ENCODE measurements around the gene ZNF324. TPM values are rescaled to one million over a fixed set of nuclear protein-coding genes. Genes with fewer than 3 reads are reported as not detected.

Gene ZNF324
- polyA plus RNA-seq, 4 donors: 3.2 to 5.8 (median 4.2) TPM

DNA sequence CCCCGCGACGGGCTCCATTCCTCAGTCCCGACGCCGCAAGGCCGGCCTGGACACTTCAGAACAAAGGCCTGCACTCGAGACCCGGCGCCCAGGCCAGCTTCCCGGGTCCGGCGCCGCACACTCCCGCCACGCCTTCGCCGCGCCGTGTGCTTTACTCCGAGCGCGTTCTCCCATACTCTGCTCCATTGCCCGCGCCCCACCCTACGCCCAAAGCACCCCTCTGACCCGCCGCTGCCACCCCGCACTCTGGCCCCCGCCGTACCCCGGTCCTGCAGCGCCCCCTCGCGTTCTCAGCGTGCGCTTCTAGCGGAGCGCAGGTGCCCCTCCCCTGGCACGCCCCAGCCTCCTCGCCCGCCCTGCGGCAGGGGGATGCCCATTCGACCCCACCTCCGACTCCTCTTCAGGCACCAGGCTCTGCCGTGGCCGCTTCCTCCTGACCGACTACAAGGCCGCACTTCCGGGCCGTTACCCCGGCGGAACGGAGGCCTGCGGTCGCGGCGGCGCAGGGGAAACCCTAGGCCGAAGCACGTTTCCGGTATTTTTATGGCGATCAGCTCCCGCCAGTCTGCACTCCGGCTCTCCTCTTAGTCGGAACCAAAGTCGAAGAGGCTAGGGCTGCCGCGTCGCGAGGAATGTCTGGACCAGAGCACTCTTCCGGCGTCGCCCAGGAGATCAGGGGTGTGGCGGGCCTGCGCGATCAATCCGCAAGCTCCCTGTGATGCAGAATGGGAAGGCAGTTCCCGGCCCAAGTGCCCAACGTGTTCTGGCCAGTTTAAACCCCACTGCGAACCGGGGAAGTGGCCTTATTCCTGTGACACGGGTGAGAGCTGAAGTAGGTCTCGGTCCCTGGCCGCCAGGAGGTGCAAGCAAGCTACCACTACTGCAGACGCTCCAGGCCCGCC is 52.7 kb downstream of the ZNF324 start, which contains the start of gene ZBTB45:
TSS of gene ZBTB45 (minus strand) at position 456 of the 902 bp plus-strand sequence. CDS start 2,137 bp downstream, outside the sequence.
- no peak for FAIRE-seq

DNA sequence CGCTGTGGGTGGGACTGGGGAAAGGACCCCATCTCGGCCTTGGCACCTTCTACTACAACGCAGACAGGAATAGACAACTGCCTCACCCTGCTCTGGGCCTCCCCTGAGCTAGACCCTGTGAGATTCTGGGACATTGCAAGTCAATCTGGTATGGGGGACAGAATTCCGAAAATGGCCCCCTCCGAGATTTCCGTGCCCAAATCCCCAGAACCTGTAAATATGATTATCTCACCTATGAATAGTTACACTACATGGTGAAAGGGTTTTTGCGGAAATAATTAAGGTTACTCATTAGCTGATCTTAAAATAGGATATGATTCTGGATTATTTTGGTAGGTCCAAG is 53.3 kb downstream of the ZNF324 start:
- FAIRE-seq (no peak), DNase-seq (no peak)
- Histone ChIP-seq H3K9me3 (ENCODE audit: control insufficient read depth in 2 of 2, insufficient read depth in 1 of 2, low read depth in 1 of 2, low read length in 1 of 2) (no peaks in the 10 kb centered on the region), H3K4me1 (ENCODE audit: control insufficient read depth in 3 of 3, insufficient read depth in 2 of 3, low read depth in 1 of 3, low read length in 2 of 3) (peaks cover 5 to 35% (median 6%) of the 10 kb centered on the region in 3 donors), H3K36me3 (ENCODE audit: control insufficient read depth in 3 of 3, insufficient read depth in 2 of 3, low read depth in 1 of 3, low read length in 3 of 3) (peaks cover 5 to 30% (median 6%) of the 10 kb centered on the region in 3 donors), H3K27me3 (ENCODE audit: control insufficient read depth in 3 of 3, insufficient read depth in 3 of 3, low read length in 3 of 3) (no peaks in the 10 kb centered on the region), H3K4me3 (ENCODE audit: low read depth in 1 of 3, low read length in 3 of 3) (peak overlapping the region; percentile 21 to 89 (median 61)), H3K27ac (ENCODE audit: low read depth in 1 of 3, low read length in 2 of 3) (peak overlapping the region; percentile 92 to 98 (median 98))
- 7 to 13% (median 7%) methylated on average over 7 of the region's 7 CpGs for WGBS, 3 donors

More for the DNA sequence above, 52.7 kb downstream of the ZNF324 start, which contains the start of gene ZBTB45:
- Histone ChIP-seq H3K27ac (ENCODE audit: low read depth in 1 of 3, low read length in 2 of 3) (peak within 1 kb of the TSS; percentile 92 to 98 (median 98)), H3K4me3 (ENCODE audit: low read depth in 1 of 3, low read length in 3 of 3) (peak within 1 kb of the TSS; percentile 61 to 89 (median 74)), H3K4me1 (ENCODE audit: control insufficient read depth in 3 of 3, insufficient read depth in 2 of 3, low read depth in 1 of 3, low read length in 2 of 3) (peaks cover 5 to 38% (median 7%) of the 10 kb centered on the region in 3 donors), H3K9me3 (ENCODE audit: control insufficient read depth in 2 of 2, insufficient read depth in 1 of 2, low read depth in 1 of 2, low read length in 1 of 2) (no peaks in the 10 kb centered on the region), H3K36me3 (ENCODE audit: control insufficient read depth in 3 of 3, insufficient read depth in 2 of 3, low read depth in 1 of 3, low read length in 3 of 3) (peaks cover 5 to 34% (median 6%) of the 10 kb centered on the region in 3 donors), H3K27me3 (ENCODE audit: control insufficient read depth in 3 of 3, insufficient read depth in 3 of 3, low read length in 3 of 3) (no peaks in the 10 kb centered on the region)
- peak; percentile 96 to 97 for DNase-seq
- WGBS, 3 donors: 0 to 1% (median 0%) methylated on average over 71 to 87 of the region's 87 CpGs

GRCh38 chr19:58521651-58522050 is 54.8 kb downstream of the ZNF324 start:
- Histone ChIP-seq H3K4me1 (ENCODE audit: control insufficient read depth in 3 of 3, insufficient read depth in 2 of 3, low read depth in 1 of 3, low read length in 2 of 3) (peaks cover 5 to 29% (median 6%) of the 10 kb centered on the region in 3 donors), H3K27me3 (ENCODE audit: control insufficient read depth in 3 of 3, insufficient read depth in 3 of 3, low read length in 3 of 3) (no peaks in the 10 kb centered on the region), H3K9me3 (ENCODE audit: control insufficient read depth in 2 of 2, insufficient read depth in 1 of 2, low read depth in 1 of 2, low read length in 1 of 2) (no peaks in the 10 kb centered on the region), H3K36me3 (ENCODE audit: control insufficient read depth in 3 of 3, insufficient read depth in 2 of 3, low read depth in 1 of 3, low read length in 3 of 3) (peaks cover 1 to 16% (median 2%) of the 10 kb centered on the region in 3 donors), H3K4me3 (ENCODE audit: low read depth in 1 of 3, low read length in 3 of 3) (no peak overlapping the region), H3K27ac (ENCODE audit: low read depth in 1 of 3, low read length in 2 of 3) (peak overlapping the region in 2 of 3 donors; percentile 73 to 97)
- DNase-seq: no peak
- WGBS, 3 donors: 53 to 63% (median 61%) methylated on average over 4 of the region's 4 CpGs
- FAIRE-seq: no peak

DNA sequence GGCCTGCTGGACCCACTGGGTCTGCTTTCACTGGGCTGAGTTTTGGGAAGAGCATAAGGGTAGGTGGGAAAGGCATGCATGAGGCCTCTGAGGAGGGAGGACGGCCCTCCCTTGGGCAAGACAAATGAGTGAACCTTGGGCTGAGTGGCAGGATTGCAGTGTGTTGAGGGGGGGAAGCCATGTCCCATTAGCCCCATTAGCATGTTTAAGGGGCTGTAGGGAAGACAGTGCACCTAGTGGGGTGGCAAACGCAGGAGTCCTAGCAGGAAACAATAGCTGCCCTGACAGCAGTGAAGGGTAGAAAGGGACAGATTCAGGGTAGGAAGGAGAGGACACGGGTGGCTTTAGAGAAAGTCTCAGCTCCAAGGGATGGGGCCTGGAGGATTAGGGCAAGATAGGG is 55.8 kb downstream of the ZNF324 start:
- Histone ChIP-seq H3K4me3 (ENCODE audit: low read depth in 1 of 3, low read length in 3 of 3) (no peak overlapping the region), H3K27ac (ENCODE audit: low read depth in 1 of 3, low read length in 2 of 3) (no peak overlapping the region), H3K9me3 (ENCODE audit: control insufficient read depth in 2 of 2, insufficient read depth in 1 of 2, low read depth in 1 of 2, low read length in 1 of 2) (no peaks in the 10 kb centered on the region), H3K27me3 (ENCODE audit: control insufficient read depth in 3 of 3, insufficient read depth in 3 of 3, low read length in 3 of 3) (no peaks in the 10 kb centered on the region), H3K4me1 (ENCODE audit: control insufficient read depth in 3 of 3, insufficient read depth in 2 of 3, low read depth in 1 of 3, low read length in 2 of 3) (peaks cover 5 to 24% (median 5%) of the 10 kb centered on the region in 3 donors), H3K36me3 (ENCODE audit: control insufficient read depth in 3 of 3, insufficient read depth in 2 of 3, low read depth in 1 of 3, low read length in 3 of 3) (peaks cover 0 to 6% (median 0%) of the 10 kb centered on the region in 3 donors)
- DNase-seq (no peak), FAIRE-seq (no peak)
- WGBS, 3 donors: 88 to 89% (median 88%) methylated on average over 3 of the region's 3 CpGs

Other genes starting within 250 kb of the ZNF324 start
- 10 to 100 TPM; 11.9 to 31.9 (median 17.8) TPM for gene ZNF544, start 238.2 kb upstream of the ZNF324 start, polyA plus RNA-seq
- 1 to 10 TPM in 3 of 4 donors, under 1 TPM in 1; 0.54 to 4.3 (median 1.5) TPM for gene ZNF8, start 188.1 kb upstream of the ZNF324 start, polyA plus RNA-seq
- gene ERVK3-1, start 161.7 kb upstream of the ZNF324 start, polyA plus RNA-seq: 10 to 100 TPM; 34.8 to 53.9 (median 51.6) TPM
- 1 to 10 TPM in 2 of 4 donors, under 1 TPM in 2; 0.67 to 3.2 (median 1.0) TPM for gene ZSCAN22, start 140.1 kb upstream of the ZNF324 start, polyA plus RNA-seq
- gene A1BG, start 113.6 kb upstream of the ZNF324 start, polyA plus RNA-seq: 10 to 100 TPM in 1 of 4 donors, 1 to 10 TPM in 1, under 1 TPM in 1, not detected in 1; 0.64 to 45.9 (median 9.3) TPM
- gene ZNF497, start 104.3 kb upstream of the ZNF324 start, polyA plus RNA-seq: 1 to 10 TPM in 1 of 4 donors, under 1 TPM in 2, not detected in 1; 0.22 to 2.3 (median 0.82) TPM
- 1 to 10 TPM; 2.9 to 5.3 (median 3.8) TPM for gene ZNF837, start 86.0 kb upstream of the ZNF324 start, polyA plus RNA-seq
- 1,000 to 10,000 TPM in 3 of 4 donors, 100 to 1,000 TPM in 1; 863 to 1,751 (median 1,458) TPM for gene RPS5, start 79.8 kb upstream of the ZNF324 start, polyA plus RNA-seq
- not detected for gene RNF225, start 71.4 kb upstream of the ZNF324 start, polyA plus RNA-seq
- gene ZNF584, start 58.4 kb upstream of the ZNF324 start, polyA plus RNA-seq: 1 to 10 TPM; 1.8 to 7.6 (median 6.0) TPM
- 1 to 10 TPM in 2 of 4 donors, under 1 TPM in 2; 0.22 to 7.9 (median 0.78) TPM for gene ZNF132, start 26.9 kb upstream of the ZNF324 start, polyA plus RNA-seq
- 1 to 10 TPM; 1.1 to 4.9 (median 2.1) TPM for gene ZNF324B, start 15.5 kb upstream of the ZNF324 start, polyA plus RNA-seq
- gene ZNF446, start 9.3 kb downstream of the ZNF324 start, polyA plus RNA-seq: 10 to 100 TPM in 1 of 4 donors, 1 to 10 TPM in 3; 7.3 to 11.4 (median 8.6) TPM
- 10 to 100 TPM in 1 of 4 donors, 1 to 10 TPM in 3; 2.2 to 17.0 (median 6.1) TPM for gene SLC27A5, start 44.9 kb downstream of the ZNF324 start, polyA plus RNA-seq
- 10 to 100 TPM in 1 of 4 donors, 1 to 10 TPM in 3; 4.7 to 11.4 (median 6.9) TPM for gene ZBTB45, start 52.7 kb downstream of the ZNF324 start, polyA plus RNA-seq
- 100 to 1,000 TPM; 151 to 331 (median 177) TPM for gene TRIM28, start 77.0 kb downstream of the ZNF324 start, polyA plus RNA-seq
- 100 to 1,000 TPM; 131 to 384 (median 235) TPM for gene CHMP2A, start 88.0 kb downstream of the ZNF324 start, polyA plus RNA-seq
- 10 to 100 TPM; 42.7 to 53.4 (median 48.9) TPM for gene UBE2M, start 91.5 kb downstream of the ZNF324 start, polyA plus RNA-seq
- 10 to 100 TPM; 17.5 to 64.0 (median 30.8) TPM for gene MZF1, start 106.3 kb downstream of the ZNF324 start, polyA plus RNA-seq